ENCODE measurements around the gene MBNL1.

MBNL1 gene

DNA sequence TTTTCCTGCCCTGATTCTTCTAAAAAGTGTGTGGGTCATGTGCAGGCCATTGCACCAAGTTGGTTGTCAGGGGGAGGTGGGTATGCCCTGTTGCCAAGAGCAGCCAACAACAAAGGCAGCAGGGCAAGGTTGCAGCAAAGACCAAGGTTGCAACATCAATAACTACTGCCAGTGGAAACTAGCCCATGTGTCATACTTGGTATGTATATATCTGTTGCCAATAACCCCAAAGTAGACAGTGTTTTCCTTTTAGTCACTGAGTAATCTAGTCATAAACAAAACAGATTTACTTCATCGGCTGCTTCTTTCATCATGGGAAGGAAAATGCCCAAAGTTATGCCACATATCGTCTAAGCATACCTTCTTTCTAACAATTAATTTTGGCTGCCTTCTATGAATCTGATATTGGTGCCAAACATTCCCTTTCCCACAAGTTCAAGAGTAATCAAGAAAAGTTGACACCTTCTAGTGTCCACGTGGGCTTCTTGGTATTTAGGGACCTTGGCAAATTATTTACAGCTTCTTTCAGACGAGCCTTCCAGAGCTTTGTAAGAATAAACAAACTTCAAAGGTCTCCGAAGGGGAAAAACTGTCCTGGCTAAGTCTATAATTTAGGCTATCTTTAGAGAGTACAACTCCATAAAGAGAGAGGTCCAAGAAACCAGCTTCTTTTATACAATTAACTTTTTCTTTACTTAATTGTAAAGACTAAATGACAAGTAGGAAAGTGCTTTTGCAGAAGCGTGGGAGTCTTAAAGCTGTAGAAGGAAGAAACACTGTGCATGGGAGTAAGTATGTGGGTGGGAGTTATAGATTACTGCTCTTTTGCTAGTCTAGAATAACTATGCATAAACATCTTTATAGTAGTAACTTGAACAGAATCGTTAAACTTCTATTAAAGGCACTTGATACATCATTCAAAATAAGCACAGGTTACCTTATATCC is 10.0 kb upstream of the MBNL1 start:
- TF ChIP-seq POLR2A (IDR thresholded peaks at IDR 0.05; ENCODE audit: low read length) (no peak), GATA1 (IDR thresholded peaks at IDR 0.05; ENCODE audit: low read depth, low read length) (no peak)
- peak; percentile 41 to 48 for DNase-seq

DNA sequence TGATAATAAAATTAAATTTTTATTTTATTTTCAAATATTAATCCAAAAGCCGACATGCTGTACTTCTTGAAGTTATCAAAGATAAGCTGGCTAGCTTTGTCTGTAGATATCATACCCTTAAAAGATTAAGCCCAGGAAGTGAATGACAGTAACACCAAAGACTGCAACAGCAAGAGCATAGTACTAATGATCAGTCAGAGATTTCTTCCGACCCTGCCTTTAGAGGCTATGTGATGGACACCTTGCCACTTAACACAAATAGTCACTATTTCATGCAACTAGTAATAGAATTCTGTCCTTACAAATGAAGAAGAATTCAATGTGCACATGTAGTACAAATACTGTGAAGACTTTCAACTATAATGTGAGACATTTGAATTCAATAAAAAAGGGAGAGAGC is 9.3 kb upstream of the MBNL1 start:
- no peak for TF ChIP-seq GATA1 (IDR thresholded peaks at IDR 0.05; ENCODE audit: low read depth, low read length)
- TF ChIP-seq POLR2A (IDR thresholded peaks at IDR 0.05; ENCODE audit: low read length), result no peak
- peak in 1 of 2 experiments; percentile 13 for DNase-seq

DNA sequence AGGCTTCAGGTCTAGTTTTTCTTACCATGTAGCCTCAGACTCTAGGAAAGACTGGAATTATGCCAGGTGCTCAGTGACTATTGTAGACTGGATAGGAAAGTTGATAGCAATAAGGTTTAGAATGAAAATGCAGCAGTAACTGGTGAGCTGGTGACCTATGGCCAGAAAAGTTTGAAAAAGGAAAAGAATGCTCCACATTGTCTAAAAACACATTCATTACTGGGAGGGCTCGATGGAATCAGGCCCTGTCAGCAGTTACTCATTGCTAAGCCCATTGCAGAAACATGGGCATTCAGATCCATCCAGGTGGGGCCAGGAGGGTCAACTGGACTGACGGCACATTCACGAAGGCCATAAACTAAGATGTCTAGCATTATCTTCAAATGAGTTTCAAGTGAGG is 8.7 kb upstream of the MBNL1 start:
- no peak for DNase-seq
- TF ChIP-seq GATA1 (IDR thresholded peaks at IDR 0.05; ENCODE audit: low read depth, low read length) (no peak), POLR2A (IDR thresholded peaks at IDR 0.05; ENCODE audit: low read length) (no peak)

DNA sequence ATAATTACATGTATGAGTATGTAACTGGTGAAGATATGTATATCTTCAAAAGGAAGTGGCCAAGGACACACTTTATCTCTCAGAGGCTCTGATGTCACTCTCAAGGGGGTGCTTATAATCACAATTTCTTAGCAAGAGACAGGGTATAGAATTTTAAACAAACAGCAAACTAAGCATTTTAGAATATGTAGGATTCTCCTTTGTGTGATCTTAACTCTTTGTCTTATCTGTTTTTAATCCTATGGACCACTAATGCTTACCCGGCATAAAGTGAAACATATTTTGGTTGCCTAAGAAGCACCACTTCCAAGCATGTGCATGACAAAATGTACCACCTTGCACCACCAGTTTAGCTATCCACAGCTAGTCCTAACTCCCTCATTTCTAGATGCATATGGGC is 8.2 kb upstream of the MBNL1 start:
- DNase-seq, result peak in 1 of 2 experiments; percentile 5
- TF ChIP-seq GATA1 (IDR thresholded peaks at IDR 0.05; ENCODE audit: low read depth, low read length) (no peak), POLR2A (IDR thresholded peaks at IDR 0.05; ENCODE audit: low read length) (no peak)

DNA sequence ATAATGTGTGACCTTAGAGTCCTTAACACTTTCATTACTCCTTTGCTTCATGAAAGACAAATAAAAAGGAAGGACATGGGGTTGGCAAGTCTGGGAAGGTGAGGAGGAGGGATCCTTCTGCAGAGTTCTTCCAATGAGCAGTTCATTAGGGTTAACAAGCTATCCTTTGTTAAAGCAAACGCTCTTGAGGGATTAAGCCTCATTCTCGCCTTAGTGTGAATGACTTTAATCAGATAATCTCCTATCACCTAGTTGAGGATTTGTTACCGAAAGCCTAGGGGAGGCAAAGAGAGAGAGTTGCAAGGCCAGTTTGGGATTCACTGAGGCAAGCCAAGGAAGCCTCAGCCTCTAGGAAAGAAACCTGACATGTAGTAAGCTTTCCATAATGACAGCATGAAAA is 7.4 kb upstream of the MBNL1 start:
- DNase-seq, result no peak
- TF ChIP-seq GATA1 (IDR thresholded peaks at IDR 0.05; ENCODE audit: low read depth, low read length), result no peak
- TF ChIP-seq POLR2A (IDR thresholded peaks at IDR 0.05; ENCODE audit: low read length), result no peak

DNA sequence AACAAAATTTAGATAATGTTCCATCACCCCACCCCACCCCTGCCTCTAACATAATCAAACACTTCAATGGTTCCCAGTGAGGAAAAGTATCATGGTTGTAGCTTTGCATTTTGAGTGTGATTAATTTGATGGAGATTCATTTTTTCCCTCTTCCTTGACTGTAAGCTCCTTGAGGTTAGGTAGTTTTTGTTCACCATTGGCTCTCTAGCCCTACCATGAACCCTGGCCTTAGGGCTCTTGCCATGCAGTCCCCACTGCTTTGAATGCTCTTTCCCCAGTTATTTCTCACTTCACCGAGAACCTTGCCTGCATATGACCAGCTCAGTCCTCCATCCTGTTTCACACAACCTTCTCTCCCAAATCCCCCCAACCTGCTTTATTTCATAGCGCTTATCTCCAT is 5.0 kb upstream of the MBNL1 start:
- TF ChIP-seq GATA1 (IDR thresholded peaks at IDR 0.05; ENCODE audit: low read depth, low read length) (no peak), POLR2A (IDR thresholded peaks at IDR 0.05; ENCODE audit: low read length) (no peak)
- no peak for DNase-seq

DNA sequence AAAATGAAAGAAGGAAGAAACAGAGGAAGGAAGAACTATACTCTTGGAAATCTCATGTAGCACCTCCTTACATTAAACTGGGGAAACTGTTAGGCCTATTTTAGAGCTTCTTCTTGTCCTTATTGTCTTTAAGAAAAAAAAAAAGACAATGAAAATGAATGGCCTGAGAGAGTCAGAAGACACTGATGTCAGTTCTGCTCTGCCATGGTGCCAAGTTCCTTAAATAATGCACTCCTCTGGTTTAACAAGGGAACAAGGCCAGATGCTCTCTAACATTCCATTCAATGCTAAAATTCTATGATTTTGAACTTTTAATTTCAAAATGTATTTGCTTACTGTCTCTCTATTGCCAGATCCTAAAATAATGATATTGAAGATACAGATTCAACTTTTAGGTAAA is 4.4 kb upstream of the MBNL1 start:
- TF ChIP-seq GATA1 (IDR thresholded peaks at IDR 0.05; ENCODE audit: low read depth, low read length), result no peak
- DNase-seq, result no peak

DNA sequence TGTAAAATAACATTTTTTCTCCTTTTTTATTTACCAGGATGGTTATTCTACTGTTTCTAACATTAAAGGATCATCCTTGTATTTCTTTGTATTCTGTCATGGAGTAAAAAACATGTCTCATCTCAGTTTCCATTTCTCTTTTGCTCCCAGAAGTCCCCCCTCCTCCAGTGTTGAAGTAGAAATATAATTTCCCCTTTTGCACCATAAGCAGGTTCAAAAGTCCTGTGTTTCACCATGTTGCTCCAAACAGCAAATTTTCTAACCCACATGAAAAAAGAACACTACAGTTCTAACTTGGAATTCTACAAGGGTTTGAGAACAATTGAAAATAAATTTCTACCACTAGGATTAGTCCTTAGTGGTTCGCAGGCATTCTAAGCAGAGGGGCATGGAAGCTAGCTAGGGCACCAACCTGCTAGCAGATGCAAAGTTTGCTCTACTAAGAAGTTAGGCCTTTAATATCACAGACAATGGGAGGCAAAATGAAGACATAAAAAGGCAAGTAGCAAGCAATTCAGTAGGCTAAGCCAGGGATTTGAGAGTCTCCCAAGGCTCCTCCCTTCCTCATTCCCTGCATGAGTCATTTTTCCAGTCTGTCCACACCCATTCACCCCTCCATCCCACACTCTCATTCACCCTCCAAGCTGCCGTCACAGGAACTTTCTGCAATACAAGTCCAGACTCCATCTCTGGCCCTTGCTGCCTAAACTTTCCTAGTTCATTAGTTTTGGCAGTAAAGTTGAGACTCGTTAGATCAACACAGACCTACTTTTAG is 2.3 kb upstream of the MBNL1 start:
- no peak for TF ChIP-seq GATA1 (IDR thresholded peaks at IDR 0.05; ENCODE audit: low read depth, low read length)
- TF ChIP-seq POLR2A (IDR thresholded peaks at IDR 0.05; ENCODE audit: low read length), result no peak
- peak; percentile 15 to 42 for DNase-seq

DNA sequence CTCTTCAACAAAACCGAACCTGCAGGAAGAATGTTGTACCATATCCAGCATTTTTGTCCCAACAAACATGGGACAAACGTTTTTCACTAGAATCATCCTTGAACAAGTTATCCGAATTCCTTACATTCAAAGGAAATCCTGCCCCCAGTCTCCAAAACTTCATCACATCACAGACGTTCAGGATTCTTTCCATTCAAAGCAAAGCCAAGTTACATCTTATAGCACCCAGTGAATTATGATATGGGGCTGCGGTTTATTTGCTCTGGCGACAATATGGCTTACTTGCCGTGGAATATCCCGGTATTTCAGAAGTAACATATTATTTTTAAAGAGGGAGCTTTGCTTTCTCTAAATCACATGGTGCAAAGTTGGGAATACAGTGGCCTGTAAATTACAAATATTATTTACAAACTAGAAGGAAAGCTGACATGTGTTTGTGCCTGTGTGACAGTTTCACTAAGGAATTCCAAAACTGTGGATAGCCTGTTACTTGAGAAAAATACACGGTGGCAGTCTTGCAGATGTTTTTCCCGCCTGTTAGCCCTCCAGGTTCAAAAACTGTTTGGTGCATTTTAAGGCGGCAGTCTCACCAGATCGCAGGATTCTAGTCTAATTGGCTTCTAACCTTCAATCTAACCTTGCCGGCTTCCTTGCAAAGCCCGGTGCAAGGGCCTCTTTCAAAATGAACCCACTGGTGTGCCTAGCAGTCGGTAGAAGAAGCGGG is 736 bp upstream of the MBNL1 start:
- DNase-seq, result peak; percentile 44 to 60
- no peak for TF ChIP-seq GATA1 (IDR thresholded peaks at IDR 0.05; ENCODE audit: low read depth, low read length)
- no peak for TF ChIP-seq POLR2A (IDR thresholded peaks at IDR 0.05; ENCODE audit: low read length)

DNA sequence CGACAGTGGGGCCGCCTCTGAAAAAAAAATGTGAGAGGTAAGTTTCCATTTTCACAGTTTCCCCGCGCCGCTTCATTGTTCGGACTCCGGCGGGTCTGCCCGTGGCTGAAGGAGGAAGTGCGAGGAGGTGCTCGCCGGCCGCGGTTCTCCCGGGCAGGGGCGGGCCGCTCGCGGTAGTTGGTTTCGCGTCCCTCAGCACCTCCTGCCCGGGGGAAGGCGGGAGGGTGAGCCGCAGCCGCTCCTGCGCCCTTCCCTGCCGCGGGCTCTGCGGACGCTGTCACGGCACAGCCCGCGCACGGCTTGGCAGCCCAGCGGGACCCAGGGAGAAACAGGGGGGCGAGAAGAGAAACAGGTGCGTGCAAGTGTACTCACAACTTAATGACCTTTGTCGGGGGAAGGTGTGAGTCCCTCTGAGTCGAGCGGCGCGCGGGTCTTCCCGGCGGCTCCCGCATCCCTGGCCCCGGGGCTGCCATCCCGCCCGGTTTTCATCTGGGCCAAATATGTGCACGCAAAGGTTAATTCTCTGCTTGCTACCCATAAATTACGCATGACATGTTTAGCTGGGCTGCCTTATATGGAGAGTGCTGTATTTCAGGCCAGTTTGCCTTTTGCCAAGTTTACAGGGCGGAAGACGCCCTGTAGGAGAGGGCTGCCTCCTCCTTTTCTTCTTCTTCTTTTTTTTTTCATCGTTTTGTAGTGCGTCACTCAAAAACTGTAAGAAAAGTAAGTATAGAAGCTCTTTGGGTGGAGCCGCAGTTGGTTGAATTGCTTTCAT is 514 bp downstream of the MBNL1 start:
- DNase-seq, result peak; percentile 80 to 86
- TF ChIP-seq POLR2A (IDR thresholded peaks at IDR 0.05; ENCODE audit: low read length) (peak; percentile 79), GATA1 (IDR thresholded peaks at IDR 0.05; ENCODE audit: low read depth, low read length) (no peak)

DNA sequence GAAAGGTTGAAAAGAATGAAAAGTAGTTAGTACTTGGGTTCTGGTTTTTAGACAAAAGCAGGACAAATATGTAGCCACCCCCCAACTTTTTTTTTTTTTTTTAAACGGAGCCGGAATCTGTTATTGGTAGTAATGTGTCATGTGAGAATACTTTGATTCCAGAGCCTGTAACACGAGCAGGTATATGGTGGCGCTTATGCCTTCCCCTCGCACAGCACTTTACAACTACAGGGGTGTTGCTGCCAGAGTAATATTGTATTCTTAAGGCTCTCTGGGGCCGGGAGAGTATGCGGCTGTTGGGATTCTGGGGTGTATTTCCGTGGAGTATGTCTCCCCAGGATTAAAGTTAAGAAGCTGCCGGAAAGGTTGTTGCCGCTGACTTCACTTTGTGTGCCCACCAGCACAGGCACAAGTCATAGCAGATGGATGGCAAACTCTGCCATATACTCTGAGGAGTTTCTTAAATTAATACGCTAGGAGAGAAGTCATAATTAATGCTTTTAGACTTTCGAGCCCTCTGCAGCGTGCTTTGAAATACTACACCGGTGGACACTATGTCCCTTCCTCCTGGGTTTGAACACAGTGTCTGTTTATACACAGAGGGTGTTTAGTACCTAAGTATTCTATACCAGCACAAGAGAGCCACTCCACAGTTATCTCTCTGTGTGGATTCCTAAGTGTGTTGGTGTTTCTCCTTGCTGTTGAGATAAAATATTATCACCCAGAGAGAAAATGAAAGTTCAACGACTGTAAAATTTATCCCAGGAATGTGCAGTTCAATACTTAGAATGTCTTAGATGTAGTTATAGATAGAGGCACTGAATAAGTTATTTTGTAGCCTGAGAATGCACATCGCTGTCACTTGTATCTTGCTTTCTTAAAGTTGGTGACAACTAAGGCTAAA is 1.4 kb downstream of the MBNL1 start:
- TF ChIP-seq POLR2A (IDR thresholded peaks at IDR 0.05; ENCODE audit: low read length), result peak; percentile 63
- no peak for TF ChIP-seq GATA1 (IDR thresholded peaks at IDR 0.05; ENCODE audit: low read depth, low read length)
- peak; percentile 82 to 84 for DNase-seq

DNA sequence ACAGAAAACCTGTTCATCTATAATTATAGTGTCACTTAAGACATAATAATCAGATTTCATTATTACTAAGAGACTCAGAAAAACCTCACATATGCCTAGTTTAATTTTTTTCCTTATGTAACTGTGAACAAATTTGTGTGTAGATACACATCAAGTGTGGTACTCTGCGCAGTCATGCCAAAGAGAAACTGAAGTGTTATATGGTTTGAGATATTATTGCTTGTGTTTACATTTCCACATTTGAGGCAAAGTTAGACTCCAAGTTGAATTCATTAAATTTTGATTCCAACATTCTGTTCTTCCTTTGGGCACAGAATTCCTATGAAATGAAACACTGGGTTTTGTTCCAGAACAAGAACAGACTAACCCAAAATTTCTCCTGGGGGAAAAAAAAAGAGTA is 2.2 kb downstream of the MBNL1 start:
- peak; percentile 65 to 76 for DNase-seq

More for the DNA sequence above, 2.2 kb downstream of the MBNL1 start:
- no peak for TF ChIP-seq POLR2A (IDR thresholded peaks at IDR 0.05; ENCODE audit: low read length)

Measured in erythroblast (primary cell).